Neutrophil (primary cell): ENCODE results near the gene TEN1.
"Not testable (repeated sequence)": the region's sequence is repeated elsewhere in the genome, so short reads cannot be mapped to it uniquely, and the experiment has no call there.

ENCODE experiments used
- H3K27ac ChIP-seq: fragments of 200-600 bp; sonication (generic); 2 replicates; pipeline ENCODE4 v1.5.1; 2016; ENCODE audit warnings: mild to moderate bottlenecking, moderate library complexity
- H3K27me3 ChIP-seq: fragments of 200-600 bp; sonication (generic); 2 replicates; pipeline ENCODE4 v1.6.0; 2016; ENCODE audit warnings: mild to moderate bottlenecking
- H3K36me3 ChIP-seq: fragments of 200-600 bp; sonication (generic); 2 replicates; pipeline ENCODE4 v1.5.1; 2017
- H3K4me1 ChIP-seq, 2 experiments: fragments of 200-600 bp in 1 of 2; sonication (generic) in 1 of 2; 1 replicate in 1 of 2; 2 replicates in 1 of 2; pipeline versions ENCODE4 v1.5.1 to v1.6.1; 2013 to 2016; ENCODE audit warnings: low read depth in 1 of 2, low read length in 1 of 2, mild to moderate bottlenecking in 1 of 2, moderate library complexity in 1 of 2; ENCODE audit not compliant: control insufficient read depth in 1 of 2, insufficient read depth in 1 of 2
- H3K4me3 ChIP-seq, 2 experiments: fragments of 200-600 bp in 1 of 2; sonication (generic) in 1 of 2; 1 replicate in 1 of 2; 2 replicates in 1 of 2; pipeline ENCODE4 v1.5.1; 2013 to 2016; ENCODE audit warnings: low read depth in 1 of 2, low read length in 1 of 2, mild to moderate bottlenecking in 1 of 2, moderate library complexity in 1 of 2
- H3K9me3 ChIP-seq: fragments of 200-600 bp; sonication (generic); 2 replicates; pipeline ENCODE4 v1.5.1; 2016
- TF ChIP-seq, protein P1 (sequence below): fragments of 200-600 bp; sonication (generic); IDR thresholded peaks from 2 replicates; pipeline ENCODE4 v1.5.1; 2016; ENCODE audit warnings: antibody characterized with exemption

TEN1 gene

GRCh38 chr17:75970011-75970523 lies 9.0 kb upstream of the TEN1 start:
- peaks cover 44% of the 10 kb centered on the region for H3K36me3 ChIP-seq
- peaks cover 71 to 79% of the 10 kb centered on the region in 2 experiments for H3K4me1 ChIP-seq
- no peaks in the 10 kb centered on the region for H3K9me3 ChIP-seq
- H3K27ac ChIP-seq = peak overlapping the region; percentile 96
- no peaks in the 10 kb centered on the region for H3K27me3 ChIP-seq
- TF ChIP-seq, protein P1, sequence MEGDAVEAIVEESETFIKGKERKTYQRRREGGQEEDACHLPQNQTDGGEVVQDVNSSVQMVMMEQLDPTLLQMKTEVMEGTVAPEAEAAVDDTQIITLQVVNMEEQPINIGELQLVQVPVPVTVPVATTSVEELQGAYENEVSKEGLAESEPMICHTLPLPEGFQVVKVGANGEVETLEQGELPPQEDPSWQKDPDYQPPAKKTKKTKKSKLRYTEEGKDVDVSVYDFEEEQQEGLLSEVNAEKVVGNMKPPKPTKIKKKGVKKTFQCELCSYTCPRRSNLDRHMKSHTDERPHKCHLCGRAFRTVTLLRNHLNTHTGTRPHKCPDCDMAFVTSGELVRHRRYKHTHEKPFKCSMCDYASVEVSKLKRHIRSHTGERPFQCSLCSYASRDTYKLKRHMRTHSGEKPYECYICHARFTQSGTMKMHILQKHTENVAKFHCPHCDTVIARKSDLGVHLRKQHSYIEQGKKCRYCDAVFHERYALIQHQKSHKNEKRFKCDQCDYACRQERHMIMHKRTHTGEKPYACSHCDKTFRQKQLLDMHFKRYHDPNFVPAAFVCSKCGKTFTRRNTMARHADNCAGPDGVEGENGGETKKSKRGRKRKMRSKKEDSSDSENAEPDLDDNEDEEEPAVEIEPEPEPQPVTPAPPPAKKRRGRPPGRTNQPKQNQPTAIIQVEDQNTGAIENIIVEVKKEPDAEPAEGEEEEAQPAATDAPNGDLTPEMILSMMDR = peak; percentile 36
- peak overlapping the region; percentile 50 to 56 for H3K4me3 ChIP-seq

GRCh38 chr17:75970626-75971025 lies 8.4 kb upstream of the TEN1 start:
- peak overlapping the region; percentile 50 to 56 for H3K4me3 ChIP-seq
- TF ChIP-seq, protein P1 = no peak
- H3K36me3 ChIP-seq = peaks cover 50% of the 10 kb centered on the region
- H3K4me1 ChIP-seq = peaks cover 77 to 81% of the 10 kb centered on the region in 2 experiments
- H3K27me3 ChIP-seq = no peaks in the 10 kb centered on the region
- H3K27ac ChIP-seq = peak overlapping the region; percentile 96
- no peaks in the 10 kb centered on the region for H3K9me3 ChIP-seq

DNA sequence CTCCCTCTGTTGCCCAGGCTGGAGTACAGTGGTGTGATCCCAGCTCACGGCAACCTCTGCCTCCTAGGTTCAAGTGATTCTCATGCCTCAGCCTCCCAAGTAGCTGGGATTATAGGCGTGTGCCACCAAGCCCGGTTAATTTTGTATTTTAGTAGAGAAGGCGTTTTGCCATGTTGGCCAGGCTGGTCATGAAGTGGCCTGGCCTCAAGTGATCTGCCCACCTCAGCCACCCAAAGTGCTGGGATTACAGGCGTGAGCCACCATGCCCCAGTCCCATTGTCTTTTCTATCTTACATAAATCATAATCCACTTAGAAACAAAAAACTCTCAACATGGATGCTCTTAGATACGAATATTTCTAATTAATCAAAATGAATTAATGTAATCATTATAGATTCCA lies 3.9 kb upstream of the TEN1 start:
- Histone ChIP-seq H3K4me3 (peak overlapping the region in 1 of 2 experiments; percentile 97), H3K4me1 (peaks cover 78 to 90% of the 10 kb centered on the region in 2 experiments), H3K27ac (peak overlapping the region; percentile 72), H3K36me3 (peaks cover 65% of the 10 kb centered on the region)
- H3K27me3 ChIP-seq, H3K9me3 ChIP-seq: not testable (repeated sequence)

DNA sequence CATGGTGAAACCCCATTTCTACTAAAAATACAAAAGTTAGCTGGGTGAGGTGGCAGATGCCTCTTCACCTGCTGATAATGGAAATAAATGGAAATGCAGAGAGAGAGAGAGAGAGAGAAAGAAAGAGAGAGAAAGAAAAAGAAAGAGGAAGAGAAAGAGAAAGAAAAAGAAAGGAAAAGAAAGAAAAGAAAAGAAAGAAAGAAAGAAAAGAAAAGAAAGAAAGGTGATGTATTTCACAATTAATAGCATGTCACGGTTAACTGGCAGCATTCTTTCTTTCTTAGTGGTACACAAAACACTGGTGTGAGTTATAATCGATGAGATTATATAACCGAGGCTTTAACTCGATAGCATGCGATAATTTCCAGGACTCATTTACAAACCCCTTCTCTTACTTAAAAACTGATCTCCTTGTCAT lies 3.3 kb upstream of the TEN1 start:
- Histone ChIP-seq H3K27me3 (no peaks in the 10 kb centered on the region), H3K27ac (peak overlapping the region; percentile 72), H3K4me3 (peak overlapping the region; percentile 97 to 100), H3K9me3 (no peaks in the 10 kb centered on the region), H3K36me3 (peaks cover 63% of the 10 kb centered on the region), H3K4me1 (peaks cover 78 to 90% of the 10 kb centered on the region in 2 experiments)
- TF ChIP-seq, protein P1 = no peak

- H3K36me3 ChIP-seq = peaks cover 57% of the 10 kb centered on the region
- H3K27me3 ChIP-seq = no peaks in the 10 kb centered on the region
- H3K4me1 ChIP-seq = peaks cover 73 to 89% of the 10 kb centered on the region in 2 experiments
- H3K4me3 ChIP-seq = peak overlapping the region; percentile 97 to 100
- H3K9me3 ChIP-seq = no peaks in the 10 kb centered on the region
- H3K27ac ChIP-seq = peak overlapping the region; percentile 72
- TF ChIP-seq, protein P1 = no peak
Measured at GRCh38 chr17:75976175-75976848, 2.7 kb upstream of the TEN1 start.

GRCh38 chr17:75979705-75980187 lies 706 bp downstream of the TEN1 start:
- Histone ChIP-seq H3K4me1 (peaks cover 39 to 55% of the 10 kb centered on the region in 2 experiments), H3K9me3 (no peaks in the 10 kb centered on the region), H3K27me3 (no peaks in the 10 kb centered on the region), H3K27ac (peak overlapping the region; percentile 98), H3K36me3 (peaks cover 25% of the 10 kb centered on the region), H3K4me3 (peak overlapping the region; percentile 97 to 100)
- TF ChIP-seq, protein P1 = no peak
